ENCODE data around the gene PHLPP1.

PHLPP1 gene

GRCh38 chr18:62964432-62964831 lies 249.1 kb downstream of the PHLPP1 start:
- no peaks in the 10 kb centered on the region for H3K9me3 ChIP-seq (ENCODE audit: control insufficient read depth, insufficient read depth, low read depth, low read length)
- H3K36me3 ChIP-seq (ENCODE audit: control insufficient read depth, insufficient read depth, low read length): peaks cover 35% of the 10 kb centered on the region
- no peak overlapping the region for H3K9ac ChIP-seq (ENCODE audit: low read length)
- H3K4me3 ChIP-seq (ENCODE audit: low read depth, low read length): no peak overlapping the region
- H3K27ac ChIP-seq (ENCODE audit: low read depth, low read length): no peak overlapping the region
- H3K27me3 ChIP-seq (ENCODE audit: control insufficient read depth, insufficient read depth, low read length): no peaks in the 10 kb centered on the region
- H3K4me1 ChIP-seq (ENCODE audit: control insufficient read depth, insufficient read depth, low read length): peaks cover 10% of the 10 kb centered on the region

DNA sequence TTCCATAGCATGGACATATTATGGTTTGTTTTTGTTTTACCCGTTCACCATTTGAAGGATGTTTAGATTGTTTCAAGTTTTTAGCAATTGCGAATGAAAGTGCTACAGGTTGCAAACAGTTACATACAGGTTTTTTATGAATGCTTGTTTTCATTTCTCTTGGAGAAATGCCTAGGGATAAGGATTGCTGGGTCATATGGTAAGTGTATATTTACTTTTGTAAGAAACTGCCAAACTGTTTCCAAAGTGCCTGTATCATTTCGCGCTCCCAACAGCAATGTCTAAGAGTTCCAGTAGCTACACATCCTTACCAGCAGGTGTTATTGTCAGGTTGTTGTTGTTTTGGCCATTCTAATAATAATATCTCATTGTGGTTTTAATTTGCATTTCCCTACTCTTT lies 251.7 kb downstream of the PHLPP1 start:
- no peak overlapping the region for H3K27ac ChIP-seq (ENCODE audit: low read depth, low read length)
- no peaks in the 10 kb centered on the region for H3K9me3 ChIP-seq (ENCODE audit: control insufficient read depth, insufficient read depth, low read depth, low read length)
- H3K9ac ChIP-seq (ENCODE audit: low read length): no peak overlapping the region
- H3K27me3 ChIP-seq (ENCODE audit: control insufficient read depth, insufficient read depth, low read length): no peaks in the 10 kb centered on the region
- peaks cover 33% of the 10 kb centered on the region for H3K36me3 ChIP-seq (ENCODE audit: control insufficient read depth, insufficient read depth, low read length)
- peaks cover 11% of the 10 kb centered on the region for H3K4me1 ChIP-seq (ENCODE audit: control insufficient read depth, insufficient read depth, low read length)
- H3K4me3 ChIP-seq (ENCODE audit: low read depth, low read length): no peak overlapping the region

DNA sequence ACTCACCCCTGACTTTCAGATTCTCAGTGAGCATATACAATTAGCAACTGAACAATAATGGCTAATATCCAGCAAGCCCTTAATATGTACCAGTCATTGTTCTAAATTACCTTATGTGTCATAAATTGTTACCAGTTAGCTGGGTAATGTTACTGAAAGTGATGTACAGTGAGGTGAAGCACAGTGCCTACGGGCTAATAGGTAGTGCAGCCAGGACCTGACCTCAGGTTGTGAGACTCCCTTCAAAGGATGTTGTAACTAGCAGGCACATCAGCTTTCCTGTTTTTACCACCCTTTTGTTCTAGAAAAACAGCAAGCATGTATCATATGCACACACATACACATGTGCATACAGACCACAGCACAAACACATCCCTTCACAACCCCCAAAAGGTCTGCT lies 258.3 kb downstream of the PHLPP1 start:
- H3K4me3 ChIP-seq (ENCODE audit: low read depth, low read length): no peak overlapping the region
- peaks cover 7% of the 10 kb centered on the region; the same call in 1 of the 2 replicates for H3K4me1 ChIP-seq (ENCODE audit: control insufficient read depth, insufficient read depth, low read length)
- H3K9ac ChIP-seq (ENCODE audit: low read length): no peak overlapping the region
- peaks cover 51% of the 10 kb centered on the region for H3K36me3 ChIP-seq (ENCODE audit: control insufficient read depth, insufficient read depth, low read length)
- H3K9me3 ChIP-seq (ENCODE audit: control insufficient read depth, insufficient read depth, low read depth, low read length): no peaks in the 10 kb centered on the region
- H3K27me3 ChIP-seq (ENCODE audit: control insufficient read depth, insufficient read depth, low read length): no peaks in the 10 kb centered on the region
- H3K27ac ChIP-seq (ENCODE audit: low read depth, low read length): no peak overlapping the region

- Histone ChIP-seq H3K9me3 (ENCODE audit: control insufficient read depth, insufficient read depth, low read depth, low read length) (no peaks in the 10 kb centered on the region), H3K9ac (ENCODE audit: low read length) (no peak overlapping the region), H3K4me1 (ENCODE audit: control insufficient read depth, insufficient read depth, low read length) (peaks cover 7% of the 10 kb centered on the region; the same call in 1 of the 2 replicates), H3K27me3 (ENCODE audit: control insufficient read depth, insufficient read depth, low read length) (no peaks in the 10 kb centered on the region), H3K4me3 (ENCODE audit: low read depth, low read length) (no peak overlapping the region), H3K27ac (ENCODE audit: low read depth, low read length) (no peak overlapping the region), H3K36me3 (ENCODE audit: control insufficient read depth, insufficient read depth, low read length) (peaks cover 58% of the 10 kb centered on the region)
Observed at GRCh38 chr18:62974388-62974787, 259.0 kb downstream of the PHLPP1 start.

- H3K9ac ChIP-seq (ENCODE audit: low read length): no peak overlapping the region
- H3K4me3 ChIP-seq (ENCODE audit: low read depth, low read length): no peak overlapping the region
- no peaks in the 10 kb centered on the region for H3K9me3 ChIP-seq (ENCODE audit: control insufficient read depth, insufficient read depth, low read depth, low read length)
- peaks cover 7% of the 10 kb centered on the region; the same call in 1 of the 2 replicates for H3K4me1 ChIP-seq (ENCODE audit: control insufficient read depth, insufficient read depth, low read length)
- H3K27me3 ChIP-seq (ENCODE audit: control insufficient read depth, insufficient read depth, low read length): no peaks in the 10 kb centered on the region
- H3K36me3 ChIP-seq (ENCODE audit: control insufficient read depth, insufficient read depth, low read length): peaks cover 62% of the 10 kb centered on the region
- no peak overlapping the region for H3K27ac ChIP-seq (ENCODE audit: low read depth, low read length)
Observed at GRCh38 chr18:62974928-62975675, 259.8 kb downstream of the PHLPP1 start.

DNA sequence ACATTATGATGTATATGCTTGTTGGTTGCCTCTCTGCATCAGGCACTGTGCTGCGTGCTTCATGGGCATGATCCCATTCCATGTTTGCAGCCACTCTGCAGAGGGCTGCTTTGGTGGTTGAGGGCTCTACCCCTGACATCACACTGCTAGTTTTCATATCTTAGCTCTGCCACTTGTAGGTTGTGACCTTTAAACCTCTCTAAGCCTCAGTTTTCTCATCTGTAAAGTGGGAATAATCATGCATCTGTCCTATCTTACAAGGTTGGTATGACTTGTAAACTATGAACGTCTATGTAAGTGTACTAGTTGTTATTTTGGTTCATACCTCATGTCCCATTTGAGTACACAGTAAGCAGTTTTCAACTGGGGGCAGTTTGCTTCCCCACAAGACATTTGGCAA lies 260.4 kb downstream of the PHLPP1 start:
- Histone ChIP-seq H3K27me3 (ENCODE audit: control insufficient read depth, insufficient read depth, low read length) (no peaks in the 10 kb centered on the region), H3K9ac (ENCODE audit: low read length) (no peak overlapping the region), H3K4me1 (ENCODE audit: control insufficient read depth, insufficient read depth, low read length) (peaks cover 7% of the 10 kb centered on the region; the same call in 1 of the 2 replicates), H3K4me3 (ENCODE audit: low read depth, low read length) (no peak overlapping the region), H3K9me3 (ENCODE audit: control insufficient read depth, insufficient read depth, low read depth, low read length) (no peaks in the 10 kb centered on the region), H3K27ac (ENCODE audit: low read depth, low read length) (no peak overlapping the region), H3K36me3 (ENCODE audit: control insufficient read depth, insufficient read depth, low read length) (peaks cover 64% of the 10 kb centered on the region)

DNA sequence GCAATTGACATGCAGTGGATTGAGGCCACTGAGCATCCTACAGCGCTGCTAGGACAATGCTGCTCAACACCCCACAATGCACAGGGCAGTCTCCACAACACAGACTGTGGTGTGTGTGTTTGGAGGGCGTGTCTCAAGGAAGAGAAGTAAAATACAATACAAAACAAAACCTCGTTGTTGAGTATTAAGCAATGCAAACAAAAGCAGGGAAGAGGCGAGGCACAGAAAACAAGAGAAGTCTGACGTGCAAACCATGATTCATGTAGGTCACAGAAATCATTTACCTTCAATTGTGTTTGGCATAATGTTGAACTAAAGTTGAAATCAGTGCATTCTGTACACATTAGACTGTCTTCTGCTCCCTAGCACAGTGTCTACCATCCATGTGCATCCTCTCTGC lies 260.9 kb downstream of the PHLPP1 start:
- Histone ChIP-seq H3K9ac (ENCODE audit: low read length) (no peak overlapping the region), H3K4me1 (ENCODE audit: control insufficient read depth, insufficient read depth, low read length) (peaks cover 7% of the 10 kb centered on the region; the same call in 1 of the 2 replicates), H3K4me3 (ENCODE audit: low read depth, low read length) (no peak overlapping the region), H3K9me3 (ENCODE audit: control insufficient read depth, insufficient read depth, low read depth, low read length) (no peaks in the 10 kb centered on the region), H3K36me3 (ENCODE audit: control insufficient read depth, insufficient read depth, low read length) (peaks cover 68% of the 10 kb centered on the region), H3K27ac (ENCODE audit: low read depth, low read length) (no peak overlapping the region), H3K27me3 (ENCODE audit: control insufficient read depth, insufficient read depth, low read length) (no peaks in the 10 kb centered on the region)

- H3K27ac ChIP-seq (ENCODE audit: low read depth, low read length): no peak overlapping the region
- peaks cover 68% of the 10 kb centered on the region for H3K36me3 ChIP-seq (ENCODE audit: control insufficient read depth, insufficient read depth, low read length)
- H3K4me3 ChIP-seq (ENCODE audit: low read depth, low read length): no peak overlapping the region
- H3K4me1 ChIP-seq (ENCODE audit: control insufficient read depth, insufficient read depth, low read length): peaks cover 5% of the 10 kb centered on the region; the same call in 1 of the 2 replicates
- no peaks in the 10 kb centered on the region for H3K9me3 ChIP-seq (ENCODE audit: control insufficient read depth, insufficient read depth, low read depth, low read length)
- no peak overlapping the region for H3K9ac ChIP-seq (ENCODE audit: low read length)
- H3K27me3 ChIP-seq (ENCODE audit: control insufficient read depth, insufficient read depth, low read length): no peaks in the 10 kb centered on the region
Observed at GRCh38 chr18:62977512-62977911, 262.2 kb downstream of the PHLPP1 start.

- Histone ChIP-seq H3K4me3 (ENCODE audit: low read depth, low read length) (no peak overlapping the region), H3K9me3 (ENCODE audit: control insufficient read depth, insufficient read depth, low read depth, low read length) (no peaks in the 10 kb centered on the region), H3K9ac (ENCODE audit: low read length) (no peak overlapping the region), H3K27me3 (ENCODE audit: control insufficient read depth, insufficient read depth, low read length) (no peaks in the 10 kb centered on the region), H3K27ac (ENCODE audit: low read depth, low read length) (no peak overlapping the region), H3K4me1 (ENCODE audit: control insufficient read depth, insufficient read depth, low read length) (0 out of 2 replicates have a peak, but pooled peaks cover 4% of the 10 kb centered on the region), H3K36me3 (ENCODE audit: control insufficient read depth, insufficient read depth, low read length) (peaks cover 63% of the 10 kb centered on the region)
Observed at GRCh38 chr18:62978251-62979049, 263.1 kb downstream of the PHLPP1 start.

GRCh38 chr18:62979176-62979575 lies 263.8 kb downstream of the PHLPP1 start:
- Histone ChIP-seq H3K27me3 (ENCODE audit: control insufficient read depth, insufficient read depth, low read length) (no peaks in the 10 kb centered on the region), H3K27ac (ENCODE audit: low read depth, low read length) (no peak overlapping the region), H3K9ac (ENCODE audit: low read length) (no peak overlapping the region)

GRCh38 chr18:62979900-62980299 lies 264.6 kb downstream of the PHLPP1 start:
- Histone ChIP-seq H3K27me3 (ENCODE audit: control insufficient read depth, insufficient read depth, low read length) (no peaks in the 10 kb centered on the region), H3K9me3 (ENCODE audit: control insufficient read depth, insufficient read depth, low read depth, low read length) (no peaks in the 10 kb centered on the region), H3K4me1 (ENCODE audit: control insufficient read depth, insufficient read depth, low read length) (0 out of 2 replicates have a peak, but pooled peaks cover 4% of the 10 kb centered on the region), H3K27ac (ENCODE audit: low read depth, low read length) (no peak overlapping the region), H3K4me3 (ENCODE audit: low read depth, low read length) (no peak overlapping the region), H3K36me3 (ENCODE audit: control insufficient read depth, insufficient read depth, low read length) (peaks cover 55% of the 10 kb centered on the region), H3K9ac (ENCODE audit: low read length) (no peak overlapping the region)

More at GRCh38 chr18:62979176-62979575, 263.8 kb downstream of the PHLPP1 start:
- H3K9me3 ChIP-seq (ENCODE audit: control insufficient read depth, insufficient read depth, low read depth, low read length): no peaks in the 10 kb centered on the region
- 0 out of 2 replicates have a peak, but pooled peaks cover 4% of the 10 kb centered on the region for H3K4me1 ChIP-seq (ENCODE audit: control insufficient read depth, insufficient read depth, low read length)
- peaks cover 58% of the 10 kb centered on the region for H3K36me3 ChIP-seq (ENCODE audit: control insufficient read depth, insufficient read depth, low read length)
- H3K4me3 ChIP-seq (ENCODE audit: low read depth, low read length): no peak overlapping the region
